Fibroblast of villous mesenchyme (primary cell): ENCODE measurements around the gene HACD2. TPM values are rescaled to one million over a fixed set of nuclear protein-coding genes. Genes with fewer than 3 reads are reported as not detected.

Experiments used
- DNase-seq: peaks from one replicate; pipeline ENCODE4 v3.0.0-alpha.2; 2010; ENCODE audit warnings: low read depth
- H3K4me3 ChIP-seq: 2 replicates; pipeline ENCODE4 v1.5.1; 2011; ENCODE audit warnings: low read depth, mild to moderate bottlenecking, low read length
- total RNA-seq: library from RNA; depleted of rRNA; stranded (reverse); fragments of >200 nt; gene quantifications from 2 replicates; pipeline ENCODE4 v1.2.3, GENCODE V29; 2012
- TF ChIP-seq, protein P1 (sequence below): IDR thresholded peaks from 2 replicates; pipeline ENCODE4 v1.5.1; 2012; ENCODE audit warnings: low read depth, mild to moderate bottlenecking, low read length; ENCODE audit not compliant: insufficient read depth

The HACD2 gene
- total RNA-seq, 1 donor: 51.8 TPM

DNA sequence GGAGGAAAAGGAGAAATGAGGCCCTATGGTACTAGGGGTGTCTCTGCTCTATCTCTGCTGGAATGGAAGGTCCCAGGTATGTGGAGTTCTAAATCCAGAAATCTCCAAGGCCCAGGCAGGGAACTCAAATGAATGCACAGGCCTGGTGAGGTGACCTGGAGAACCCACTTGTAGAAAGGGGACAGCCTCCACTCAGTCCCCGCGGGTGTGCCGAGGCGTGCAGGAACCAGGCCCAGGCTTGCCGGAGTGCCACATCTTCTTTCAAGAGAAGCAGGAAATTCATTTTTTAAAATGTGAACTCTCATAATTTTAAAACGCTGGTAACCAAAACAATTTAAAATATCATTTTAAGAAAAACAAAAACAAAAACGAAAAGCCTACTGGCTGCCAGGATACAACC is 103.8 kb downstream of the HACD2 start:
- no peak overlapping the region for H3K4me3 ChIP-seq
- no peak for DNase-seq
- TF ChIP-seq, protein P1, sequence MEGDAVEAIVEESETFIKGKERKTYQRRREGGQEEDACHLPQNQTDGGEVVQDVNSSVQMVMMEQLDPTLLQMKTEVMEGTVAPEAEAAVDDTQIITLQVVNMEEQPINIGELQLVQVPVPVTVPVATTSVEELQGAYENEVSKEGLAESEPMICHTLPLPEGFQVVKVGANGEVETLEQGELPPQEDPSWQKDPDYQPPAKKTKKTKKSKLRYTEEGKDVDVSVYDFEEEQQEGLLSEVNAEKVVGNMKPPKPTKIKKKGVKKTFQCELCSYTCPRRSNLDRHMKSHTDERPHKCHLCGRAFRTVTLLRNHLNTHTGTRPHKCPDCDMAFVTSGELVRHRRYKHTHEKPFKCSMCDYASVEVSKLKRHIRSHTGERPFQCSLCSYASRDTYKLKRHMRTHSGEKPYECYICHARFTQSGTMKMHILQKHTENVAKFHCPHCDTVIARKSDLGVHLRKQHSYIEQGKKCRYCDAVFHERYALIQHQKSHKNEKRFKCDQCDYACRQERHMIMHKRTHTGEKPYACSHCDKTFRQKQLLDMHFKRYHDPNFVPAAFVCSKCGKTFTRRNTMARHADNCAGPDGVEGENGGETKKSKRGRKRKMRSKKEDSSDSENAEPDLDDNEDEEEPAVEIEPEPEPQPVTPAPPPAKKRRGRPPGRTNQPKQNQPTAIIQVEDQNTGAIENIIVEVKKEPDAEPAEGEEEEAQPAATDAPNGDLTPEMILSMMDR: no peak

DNA sequence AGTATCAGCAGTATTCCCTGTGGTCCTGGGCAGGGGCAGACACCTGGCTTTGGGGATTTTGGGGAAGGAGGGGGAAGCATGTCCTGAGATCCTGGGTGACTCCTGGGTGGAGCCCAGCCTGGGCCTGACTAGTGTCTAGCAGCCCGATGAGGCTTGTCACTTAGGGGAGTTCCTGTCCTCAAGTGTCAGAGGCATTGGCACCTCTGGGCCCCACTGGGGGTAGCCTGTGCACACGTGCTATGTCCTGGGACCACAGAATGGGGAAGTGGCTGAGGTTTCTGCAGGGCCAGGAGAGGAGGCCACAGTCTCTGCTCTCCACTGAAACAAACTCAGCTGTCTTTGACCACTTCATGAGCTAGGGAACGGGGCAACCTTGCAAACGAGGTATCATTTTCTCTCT is 104.4 kb downstream of the HACD2 start:
- H3K4me3 ChIP-seq: no peak overlapping the region
- TF ChIP-seq, protein P1: no peak
- DNase-seq: no peak

DNA sequence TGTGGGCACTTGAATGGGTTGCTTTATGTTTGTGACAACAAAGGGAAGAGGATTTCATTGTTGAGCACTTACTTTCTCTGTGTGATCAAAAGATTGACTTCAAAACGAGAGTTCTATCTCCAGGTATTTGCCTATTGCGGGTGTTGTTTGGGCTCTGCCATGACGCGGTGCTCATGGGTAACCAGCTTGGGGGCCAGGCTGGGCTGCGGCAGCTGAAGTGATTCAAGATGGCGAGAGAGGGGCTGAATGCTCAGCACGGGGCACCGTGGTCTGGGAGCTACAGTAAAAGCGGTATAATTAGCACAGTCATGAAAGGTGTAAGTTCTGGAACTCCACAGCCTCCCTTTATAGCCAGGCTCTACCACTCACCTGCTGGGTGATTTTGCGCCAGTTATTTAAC is 105.0 kb downstream of the HACD2 start:
- no peak overlapping the region for H3K4me3 ChIP-seq
- TF ChIP-seq, protein P1: no peak
- no peak for DNase-seq

DNA sequence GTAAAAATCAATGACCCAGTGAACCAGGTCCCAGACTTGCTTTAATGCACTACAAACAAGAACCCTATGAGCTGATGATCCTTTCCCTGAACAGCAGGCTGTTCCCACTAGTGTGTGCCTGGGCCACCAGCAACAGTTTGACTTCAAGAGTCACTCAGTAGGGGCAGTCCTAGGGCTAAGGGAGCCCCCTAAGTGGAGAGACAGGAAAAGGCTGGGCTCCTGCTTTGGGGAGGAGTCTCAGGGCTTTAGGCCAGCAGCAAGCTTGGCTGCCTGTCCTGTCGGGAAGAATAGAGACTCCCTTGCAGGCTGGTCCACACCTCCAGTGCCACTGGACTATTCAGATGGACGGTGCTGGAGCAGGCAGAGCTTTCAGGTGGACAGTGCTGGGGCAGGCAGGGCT is 106.5 kb downstream of the HACD2 start:
- H3K4me3 ChIP-seq: no peak overlapping the region
- TF ChIP-seq, protein P1: no peak
- DNase-seq: no peak

DNA sequence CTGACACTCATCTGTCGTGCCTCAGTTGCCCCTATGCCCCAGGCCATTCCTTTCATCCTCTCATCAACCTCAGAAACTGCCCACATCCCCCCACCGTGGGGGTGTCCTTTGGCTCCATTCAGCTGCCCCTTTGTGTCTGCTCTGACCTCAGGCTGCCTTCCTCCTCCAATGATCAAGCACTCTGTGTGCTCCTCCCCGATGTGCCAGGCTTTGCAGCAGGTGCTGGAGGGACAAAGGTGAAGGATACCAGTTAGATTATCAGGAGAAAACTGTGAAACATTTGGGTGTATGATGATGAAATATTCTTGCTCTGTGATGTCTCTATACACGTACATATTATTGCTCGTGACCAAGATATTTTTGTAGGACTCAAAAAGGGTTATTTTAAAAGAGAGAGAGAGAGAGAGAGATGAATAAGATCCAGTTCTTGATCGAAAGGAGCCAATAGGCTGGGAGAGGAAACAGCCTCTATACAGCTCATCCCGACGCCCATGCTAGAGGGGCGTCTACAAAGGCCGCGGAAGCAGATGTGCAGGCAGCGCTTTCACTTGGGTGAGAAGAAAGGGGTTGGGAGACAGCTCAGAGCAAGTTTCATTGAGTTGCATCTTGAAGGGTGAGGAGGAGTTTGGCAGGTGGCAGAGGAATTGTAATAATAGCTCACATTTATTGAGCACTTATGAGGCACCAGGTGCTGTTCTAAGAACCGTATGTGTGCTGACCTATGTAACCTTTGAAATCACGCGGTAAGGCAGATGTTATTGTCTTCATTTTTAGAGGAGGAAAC is 107.7 kb downstream of the HACD2 start:
- no peak overlapping the region for H3K4me3 ChIP-seq
- DNase-seq: no peak
- TF ChIP-seq, protein P1: no peak

DNA sequence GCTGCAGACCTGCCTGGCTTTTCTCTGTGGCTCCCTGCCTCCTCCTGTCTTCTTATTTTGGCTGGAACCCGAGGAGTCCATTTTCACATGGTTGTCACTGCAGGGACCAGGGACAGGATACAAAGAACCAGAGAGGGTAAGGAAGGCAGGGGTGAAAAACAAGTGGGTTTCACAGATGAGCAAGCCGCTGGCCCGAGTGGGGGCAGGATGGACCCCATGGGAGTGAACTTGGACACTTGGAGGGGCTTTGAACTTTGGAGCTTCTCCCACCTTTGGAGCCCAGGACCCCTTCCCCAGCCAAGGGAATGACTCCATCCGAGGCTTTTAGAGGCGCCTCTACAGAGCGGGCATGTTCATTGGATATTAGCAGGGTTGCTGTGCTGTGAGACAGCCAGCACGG is 109.1 kb downstream of the HACD2 start:
- H3K4me3 ChIP-seq: no peak overlapping the region
- TF ChIP-seq, protein P1: no peak
- DNase-seq: no peak

DNA sequence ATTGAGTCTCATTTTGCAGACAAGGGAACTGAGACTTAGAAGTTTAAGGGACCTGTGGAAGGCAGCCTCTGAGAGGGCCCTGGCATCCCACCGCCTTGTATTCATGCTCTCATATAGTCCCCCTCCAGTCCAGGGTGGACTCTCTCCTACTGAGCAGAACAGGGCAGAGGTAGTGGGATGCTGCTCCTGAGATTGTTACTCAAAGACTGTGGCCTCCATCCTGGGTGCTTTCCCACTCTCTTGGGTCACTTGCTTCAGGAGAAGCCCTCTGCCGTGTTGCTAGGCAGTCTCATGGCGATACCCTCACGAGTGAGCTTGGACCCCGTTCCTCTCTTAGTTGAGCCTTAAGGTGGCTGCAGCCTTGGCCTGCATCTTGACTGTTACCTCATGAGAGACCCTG is 113.7 kb downstream of the HACD2 start:
- no peak for DNase-seq
- TF ChIP-seq, protein P1: no peak
- H3K4me3 ChIP-seq: no peak overlapping the region
